Bronchial epithelial cell (primary cell): Measurements from ENCODE around the gene FAM120A. TPM values are rescaled to one million over a fixed set of nuclear protein-coding genes. Genes with fewer than 3 reads are reported as not detected.

ENCODE experiments used
- DNase-seq: peaks from one replicate; pipeline ENCODE4 v3.0.0-alpha.2; 2010; ENCODE audit warnings: low read depth
- FAIRE-seq: peaks from 2 replicates; lab custom pipeline; 2011; peaks lifted over from hg19 to GRCh38; lab: Jason Lieb, UNC
- H3K27me3 ChIP-seq: 2 replicates; pipeline ENCODE4 v1.5.1; 2011; ENCODE audit warnings: low read length; ENCODE audit not compliant: control insufficient read depth, insufficient read depth
- H3K36me3 ChIP-seq: 2 replicates; pipeline ENCODE4 v1.5.1; 2011; ENCODE audit warnings: low read length; ENCODE audit not compliant: control insufficient read depth, insufficient read depth
- H3K4me3 ChIP-seq: 2 replicates; pipeline ENCODE4 v1.5.1; 2011; ENCODE audit warnings: mild to moderate bottlenecking, low read depth, low read length, control low read depth
- total RNA-seq: library from RNA; depleted of rRNA; stranded (reverse); fragments of >200 nt; gene quantifications from 2 replicates; pipeline ENCODE4 v1.2.1, GENCODE V29; 2014
- TF ChIP-seq, protein P1 (sequence below): IDR thresholded peaks from 2 replicates; pipeline ENCODE4 v1.5.1; 2011; ENCODE audit warnings: mild to moderate bottlenecking, moderate library complexity, low read length, control low read depth, inconsistent platforms; ENCODE audit not compliant: insufficient read depth, severe bottlenecking

Gene FAM120A
- total RNA-seq, 1 donor from 2014 or later = 69.0 TPM

DNA sequence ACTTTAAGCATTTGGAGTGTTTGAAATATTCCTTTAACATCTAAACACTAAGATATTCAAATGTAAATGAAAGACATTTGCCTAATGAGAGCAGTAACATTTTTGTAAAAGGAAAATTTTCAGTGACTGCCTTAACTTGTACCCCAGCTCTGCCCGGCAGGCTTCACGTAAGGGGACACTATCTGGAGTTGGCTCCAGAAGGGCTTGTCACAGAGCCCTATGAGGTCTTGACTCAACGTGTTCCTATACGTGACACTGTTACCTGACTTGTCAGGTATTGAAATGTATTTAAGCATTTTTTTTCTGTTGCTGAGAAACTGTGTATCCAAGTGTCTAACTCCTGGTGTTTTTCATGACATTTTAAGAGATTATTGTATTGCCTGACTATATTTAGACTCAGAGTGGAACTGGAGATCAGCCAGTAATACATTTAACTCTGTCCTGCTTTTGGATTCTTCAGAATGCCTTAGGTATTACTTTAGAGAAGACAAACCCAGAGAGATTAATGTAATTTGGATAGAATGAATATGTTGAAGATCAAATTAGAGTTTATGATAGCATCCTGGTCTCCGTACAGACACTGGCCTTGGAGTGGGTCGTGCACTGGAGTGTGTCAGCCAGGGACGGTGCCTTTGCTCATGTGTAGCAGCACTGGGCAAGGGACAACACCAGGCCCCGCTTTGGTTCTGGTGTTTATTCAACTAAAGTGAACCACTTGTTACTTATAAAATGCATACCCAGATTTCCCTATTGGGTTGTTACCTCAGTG lies 90.3 kb downstream of the FAM120A start:
- TF ChIP-seq, protein P1, sequence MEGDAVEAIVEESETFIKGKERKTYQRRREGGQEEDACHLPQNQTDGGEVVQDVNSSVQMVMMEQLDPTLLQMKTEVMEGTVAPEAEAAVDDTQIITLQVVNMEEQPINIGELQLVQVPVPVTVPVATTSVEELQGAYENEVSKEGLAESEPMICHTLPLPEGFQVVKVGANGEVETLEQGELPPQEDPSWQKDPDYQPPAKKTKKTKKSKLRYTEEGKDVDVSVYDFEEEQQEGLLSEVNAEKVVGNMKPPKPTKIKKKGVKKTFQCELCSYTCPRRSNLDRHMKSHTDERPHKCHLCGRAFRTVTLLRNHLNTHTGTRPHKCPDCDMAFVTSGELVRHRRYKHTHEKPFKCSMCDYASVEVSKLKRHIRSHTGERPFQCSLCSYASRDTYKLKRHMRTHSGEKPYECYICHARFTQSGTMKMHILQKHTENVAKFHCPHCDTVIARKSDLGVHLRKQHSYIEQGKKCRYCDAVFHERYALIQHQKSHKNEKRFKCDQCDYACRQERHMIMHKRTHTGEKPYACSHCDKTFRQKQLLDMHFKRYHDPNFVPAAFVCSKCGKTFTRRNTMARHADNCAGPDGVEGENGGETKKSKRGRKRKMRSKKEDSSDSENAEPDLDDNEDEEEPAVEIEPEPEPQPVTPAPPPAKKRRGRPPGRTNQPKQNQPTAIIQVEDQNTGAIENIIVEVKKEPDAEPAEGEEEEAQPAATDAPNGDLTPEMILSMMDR = no peak
- H3K36me3 ChIP-seq = peaks cover 20% of the 10 kb centered on the region
- DNase-seq = no peak
- no peak for FAIRE-seq
- H3K4me3 ChIP-seq = no peak overlapping the region
- no peaks in the 10 kb centered on the region for H3K27me3 ChIP-seq

DNA sequence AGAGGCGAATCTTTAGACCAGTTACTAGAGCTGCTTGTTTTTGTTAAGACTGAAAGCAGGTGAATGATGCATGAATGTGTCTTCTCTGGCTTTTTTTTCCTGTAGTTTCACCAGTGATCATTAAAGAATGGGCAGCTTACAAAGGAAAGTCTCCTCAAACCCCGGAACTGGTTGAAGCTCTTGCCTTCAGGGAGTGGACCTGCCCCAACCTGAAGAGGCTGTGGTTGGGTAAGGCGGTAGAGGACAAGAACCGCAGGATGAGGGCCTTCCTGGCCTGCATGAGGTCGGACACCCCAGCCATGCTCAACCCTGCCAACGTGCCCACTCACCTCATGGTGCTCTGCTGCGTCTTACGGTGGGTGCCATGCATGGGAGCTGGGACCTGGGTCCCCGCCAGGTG lies 91.6 kb downstream of the FAM120A start:
- H3K36me3 ChIP-seq = peaks cover 18% of the 10 kb centered on the region
- no peak overlapping the region for H3K4me3 ChIP-seq
- H3K27me3 ChIP-seq = no peaks in the 10 kb centered on the region
- no peak for DNase-seq
- FAIRE-seq = no peak
- TF ChIP-seq, protein P1 = no peak

DNA sequence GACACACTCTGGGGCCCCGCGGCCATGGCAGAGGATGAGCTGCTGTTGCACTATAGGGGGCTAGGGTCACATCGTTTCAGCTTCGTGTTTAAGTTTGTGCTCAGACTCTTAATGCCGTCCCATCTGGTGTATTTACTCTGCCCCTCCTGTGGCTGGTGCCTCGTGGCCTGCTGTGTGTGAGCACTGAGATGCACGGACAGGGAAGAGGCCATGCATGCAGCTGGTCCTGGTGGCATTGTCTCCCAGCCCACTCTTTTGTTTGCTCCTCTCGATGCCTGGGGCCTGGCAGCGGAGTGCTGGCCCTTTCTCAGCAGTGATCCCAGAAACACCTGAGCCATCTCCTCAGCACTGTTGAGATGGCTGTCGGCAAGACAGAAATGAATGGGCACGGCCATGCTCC lies 94.9 kb downstream of the FAM120A start:
- DNase-seq (no peak), FAIRE-seq (no peak)
- Histone ChIP-seq H3K4me3 (no peak overlapping the region), H3K27me3 (no peaks in the 10 kb centered on the region), H3K36me3 (peaks cover 14% of the 10 kb centered on the region)
- TF ChIP-seq, protein P1 = no peak

DNA sequence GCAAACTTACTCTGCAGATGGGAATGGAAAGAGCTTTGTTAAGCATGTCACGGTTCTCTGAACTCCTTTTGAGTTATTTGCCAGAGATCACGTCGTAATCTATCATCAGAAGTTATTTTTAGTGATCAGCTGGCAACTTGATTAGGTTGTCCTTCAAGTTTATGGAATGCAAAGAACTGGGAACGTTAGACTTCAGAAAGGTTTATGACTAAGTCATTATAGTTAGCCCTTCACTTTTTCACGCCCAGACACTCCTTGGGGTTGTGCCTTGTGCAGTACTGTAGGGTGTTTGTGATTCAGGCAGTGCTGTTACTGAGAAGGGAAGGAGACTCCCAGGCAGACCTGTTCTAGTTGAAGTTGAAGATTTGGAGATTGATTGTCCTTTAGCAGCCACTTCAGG lies 98.1 kb downstream of the FAM120A start:
- DNase-seq = peak; percentile 47
- TF ChIP-seq, protein P1 = no peak
- FAIRE-seq = peak; percentile 94
- no peaks in the 10 kb centered on the region for H3K27me3 ChIP-seq
- H3K36me3 ChIP-seq = peaks cover 10% of the 10 kb centered on the region
- no peak overlapping the region for H3K4me3 ChIP-seq

DNA sequence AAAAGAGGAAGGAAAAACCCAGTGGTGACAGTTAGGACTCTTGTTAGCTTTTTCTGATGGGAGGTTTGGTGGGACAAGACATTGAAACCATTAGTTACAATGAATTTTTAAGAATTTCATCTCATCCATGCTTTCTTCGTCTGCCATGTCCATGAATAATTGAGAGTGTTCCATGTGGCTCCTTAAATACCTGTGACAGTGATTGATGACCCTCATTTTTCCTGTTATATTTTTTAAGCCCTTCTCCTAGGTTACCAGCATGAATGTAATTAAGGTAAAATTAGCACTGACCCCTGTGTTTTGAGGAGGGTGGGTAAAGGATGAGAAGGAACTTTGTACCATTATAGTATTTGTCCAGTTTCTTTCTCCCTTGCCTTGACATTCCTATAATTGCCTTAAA lies 101.4 kb downstream of the FAM120A start:
- no peak overlapping the region for H3K4me3 ChIP-seq
- TF ChIP-seq, protein P1 = no peak
- DNase-seq = no peak
- H3K27me3 ChIP-seq = no peaks in the 10 kb centered on the region
- H3K36me3 ChIP-seq = peaks cover 12% of the 10 kb centered on the region
- FAIRE-seq = no peak
